Liver (tissue), 9 donors: ENCODE measurements around the gene C2CD2. TPM values are rescaled to one million over a fixed set of nuclear protein-coding genes. Genes with fewer than 3 reads are reported as not detected.
A peak's percentile ranks its signal among the peaks of the same experiment; 100 is the strongest.

ENCODE experiments used
- DNase-seq: peaks from one replicate; pipeline ENCODE4 v3.0.0-alpha.2; 2017; ENCODE audit warnings: low spot score
- H3K27ac ChIP-seq, 2 donors: one replicate each; pipeline ENCODE4 v1.7.0; 2013; ENCODE audit warnings: inconsistent platforms in 2 of 2, low read length in 2 of 2, control low read depth in 1 of 2, low read depth in 1 of 2, mild to moderate bottlenecking in 1 of 2
- H3K27me3 ChIP-seq, 4 donors: one replicate each; pipeline versions ENCODE4 v1.6.1 to v1.7.0; 2013; ENCODE audit warnings: low read length in 3 of 4, inconsistent platforms in 1 of 4, mild to moderate bottlenecking in 1 of 4, moderate library complexity in 1 of 4; ENCODE audit not compliant: control insufficient read depth in 4 of 4, insufficient read depth in 4 of 4
- H3K36me3 ChIP-seq, 4 donors: one replicate each; pipeline versions ENCODE4 v1.6.1 to v1.7.0; 2013; ENCODE audit warnings: low read length in 3 of 4, mild to moderate bottlenecking in 3 of 4, low read depth in 1 of 4, moderate library complexity in 1 of 4; ENCODE audit not compliant: control insufficient read depth in 4 of 4, insufficient read depth in 3 of 4
- H3K4me1 ChIP-seq, 4 donors: one replicate each; pipeline versions ENCODE4 v1.6.1 to v1.7.0; 2013; ENCODE audit warnings: low read length in 3 of 4, mild to moderate bottlenecking in 3 of 4, moderate library complexity in 1 of 4; ENCODE audit not compliant: control insufficient read depth in 4 of 4, insufficient read depth in 4 of 4
- H3K4me3 ChIP-seq, 3 donors: one replicate each; pipeline versions ENCODE4 v1.6.1 to v1.7.0; 2013; ENCODE audit warnings: low read length in 3 of 3, control low read depth in 1 of 3, low read depth in 1 of 3, mild to moderate bottlenecking in 1 of 3
- H3K9ac ChIP-seq, 2 donors: one replicate each; pipeline ENCODE4 v1.7.0; 2013; ENCODE audit warnings: low read length in 2 of 2, mild to moderate bottlenecking in 2 of 2, moderate library complexity in 2 of 2, control low read depth in 1 of 2, low read depth in 1 of 2
- H3K9me3 ChIP-seq, 4 donors: one replicate each; pipeline versions ENCODE4 v1.6.1 to v1.7.0; 2013; ENCODE audit warnings: low read length in 3 of 4; ENCODE audit not compliant: control insufficient read depth in 4 of 4
- CTCF ChIP-seq: fragments of 150-350 bp; IDR thresholded peaks from 2 replicates; pipeline ENCODE4 v1.5.1; 2017; ENCODE audit warnings: improper control_type of control experiment, low read depth, low read length; ENCODE audit not compliant: missing input control
- EGR1 ChIP-seq, 2 donors: IDR thresholded peaks; 2 replicates each; pipeline ENCODE4 v1.6.1; 2016 to 2018; ENCODE audit warnings: antibody characterized with exemption in 2 of 2, low read depth in 2 of 2
- FOXA1 ChIP-seq: IDR thresholded peaks from 2 replicates; pipeline ENCODE4 v1.6.1; 2016; ENCODE audit warnings: antibody characterized with exemption
- FOXA2 ChIP-seq: IDR thresholded peaks from 2 replicates; pipeline ENCODE4 v1.6.1; 2016; ENCODE audit warnings: antibody characterized with exemption
- GABPA ChIP-seq, 2 donors: IDR thresholded peaks in 1 of 2; conservative IDR thresholded peaks in 1 of 2; 2 replicates each; pipeline ENCODE4 v1.6.1; 2016; ENCODE audit warnings: antibody characterized with exemption in 2 of 2, mild to moderate bottlenecking in 1 of 2, moderate library complexity in 1 of 2
- HNF4A ChIP-seq, 2 donors: conservative IDR thresholded peaks; 2 replicates each; pipeline ENCODE4 v1.6.1; 2016; ENCODE audit warnings: antibody characterized with exemption in 2 of 2, mild to moderate bottlenecking in 2 of 2
- HNF4G ChIP-seq: IDR thresholded peaks from 2 replicates; pipeline ENCODE4 v1.6.1; 2016; ENCODE audit warnings: antibody characterized with exemption
- JUND ChIP-seq, 2 donors: IDR thresholded peaks; 2 replicates each; pipeline ENCODE4 v1.6.1; 2016; ENCODE audit warnings: antibody characterized with exemption in 2 of 2
- MAX ChIP-seq: IDR thresholded peaks from 2 replicates; pipeline ENCODE4 v1.6.1; 2016; ENCODE audit warnings: antibody characterized with exemption
- NR2F2 ChIP-seq: IDR thresholded peaks from 2 replicates; pipeline ENCODE4 v1.6.1; 2016; ENCODE audit warnings: antibody characterized with exemption
- RAD21 ChIP-seq, 2 donors: IDR thresholded peaks; 2 replicates each; pipeline ENCODE4 v1.6.1; 2016; ENCODE audit warnings: antibody characterized with exemption in 2 of 2, mild to moderate bottlenecking in 2 of 2
- REST ChIP-seq: IDR thresholded peaks from 2 replicates; pipeline ENCODE4 v1.6.1; 2016; ENCODE audit warnings: antibody characterized with exemption, mild to moderate bottlenecking
- RXRA ChIP-seq, 2 donors: IDR thresholded peaks; 2 replicates each; pipeline ENCODE4 v1.6.1; 2017 to 2018; ENCODE audit warnings: antibody characterized with exemption in 2 of 2, mild to moderate bottlenecking in 1 of 2
- SP1 ChIP-seq: IDR thresholded peaks from 2 replicates; pipeline ENCODE4 v1.6.1; 2018; ENCODE audit warnings: antibody characterized with exemption, mild to moderate bottlenecking
- TAF1 ChIP-seq: conservative IDR thresholded peaks from 2 replicates; pipeline ENCODE4 v1.6.1; 2016; ENCODE audit warnings: antibody characterized with exemption, mild to moderate bottlenecking
- YY1 ChIP-seq: IDR thresholded peaks from 2 replicates; pipeline ENCODE4 v1.6.1; 2016; ENCODE audit warnings: antibody characterized with exemption, mild to moderate bottlenecking
- WGBS: extraction: QIAGEN DNeasy Blood & Tissue Kit; methylation state at CpG from one replicate; pipeline ENCODE4 v1.1.7; 2013; 5-methylcytosine and 5-hydroxymethylcytosine counted together
- polyA plus RNA-seq, 2 donors: library from polyadenylated mRNA; stranded (reverse) in 1 of 2; unstranded in 1 of 2; fragments of 200-250 nt in 1 of 2; fragments of >200 nt in 1 of 2; fragmentation: Nextera tagmentation in 1 of 2; extraction: Ambion mirVana in 1 of 2; gene quantifications; one replicate each; pipeline versions ENCODE4 v1.2.1 to v1.2.3, GENCODE V29; 2013 to 2015
- total RNA-seq, 2 donors: library from RNA; depleted of rRNA; stranded (reverse); fragments of >200 nt; gene quantifications; one replicate each; pipeline ENCODE4 v1.2.3, GENCODE V29; 2014
- TF ChIP-seq, protein P1 (sequence below): IDR thresholded peaks from 2 replicates; pipeline ENCODE4 v1.6.1; 2016; ENCODE audit warnings: antibody characterized with exemption
- TF ChIP-seq, protein P2 (sequence below): IDR thresholded peaks from 2 replicates; pipeline ENCODE4 v1.6.1; 2016; ENCODE audit warnings: antibody characterized with exemption
- donor health status: healthy.
- donor health status: healthy.
- donor health status: healthy.
- donor health status: healthy.
- donor health status: healthy.

C2CD2 gene
- total and polyA plus RNA-seq, 4 donors: 2.9 to 17.9 (median 6.0) TPM

GRCh38 chr21:41957991-41958766 lies 4.4 kb upstream of the C2CD2 start:
- Histone ChIP-seq H3K4me3 (no peak overlapping the region), H3K4me1 (peaks cover 0 to 6% (median 3%) of the 10 kb centered on the region in 4 donors), H3K36me3 (no peaks in the 10 kb centered on the region), H3K9ac (no peak overlapping the region), H3K27ac (peak overlapping the region in 1 of 2 donors; percentile 2), H3K9me3 (no peaks in the 10 kb centered on the region), H3K27me3 (no peaks in the 10 kb centered on the region)
- TF ChIP-seq EGR1 (IDR thresholded peaks at IDR 0.05; ENCODE audit: low read depth in 2 of 2): no peak
- TF ChIP-seq RAD21 (IDR thresholded peaks at IDR 0.05): peak; percentile 61 to 64
- peak in 1 of 2 donors; percentile 64 for TF ChIP-seq HNF4A (conservative IDR thresholded peaks at IDR 0.05)
- TF ChIP-seq GABPA (IDR thresholded peaks at IDR 0.05 in 1 of 2, conservative IDR thresholded peaks at IDR 0.05 in 1 of 2): no peak
- TF ChIP-seq FOXA1: no peak
- no peak for TF ChIP-seq YY1
- TF ChIP-seq JUND (IDR thresholded peaks at IDR 0.05): peak in 1 of 2 donors; percentile 28
- peak; percentile 30 for TF ChIP-seq SP1
- TF ChIP-seq, protein P1, sequence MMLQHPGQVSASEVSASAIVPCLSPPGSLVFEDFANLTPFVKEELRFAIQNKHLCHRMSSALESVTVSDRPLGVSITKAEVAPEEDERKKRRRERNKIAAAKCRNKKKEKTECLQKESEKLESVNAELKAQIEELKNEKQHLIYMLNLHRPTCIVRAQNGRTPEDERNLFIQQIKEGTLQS: no peak
- TF ChIP-seq REST: no peak
- TF ChIP-seq MAX: no peak
- peak; percentile 35 for TF ChIP-seq CTCF
- no peak for TF ChIP-seq FOXA2
- TF ChIP-seq HNF4G: no peak
- TF ChIP-seq RXRA (IDR thresholded peaks at IDR 0.05): peak; percentile 41 to 56
- TF ChIP-seq NR2F2: peak; percentile 88
- TF ChIP-seq TAF1: no peak
- TF ChIP-seq, protein P2, sequence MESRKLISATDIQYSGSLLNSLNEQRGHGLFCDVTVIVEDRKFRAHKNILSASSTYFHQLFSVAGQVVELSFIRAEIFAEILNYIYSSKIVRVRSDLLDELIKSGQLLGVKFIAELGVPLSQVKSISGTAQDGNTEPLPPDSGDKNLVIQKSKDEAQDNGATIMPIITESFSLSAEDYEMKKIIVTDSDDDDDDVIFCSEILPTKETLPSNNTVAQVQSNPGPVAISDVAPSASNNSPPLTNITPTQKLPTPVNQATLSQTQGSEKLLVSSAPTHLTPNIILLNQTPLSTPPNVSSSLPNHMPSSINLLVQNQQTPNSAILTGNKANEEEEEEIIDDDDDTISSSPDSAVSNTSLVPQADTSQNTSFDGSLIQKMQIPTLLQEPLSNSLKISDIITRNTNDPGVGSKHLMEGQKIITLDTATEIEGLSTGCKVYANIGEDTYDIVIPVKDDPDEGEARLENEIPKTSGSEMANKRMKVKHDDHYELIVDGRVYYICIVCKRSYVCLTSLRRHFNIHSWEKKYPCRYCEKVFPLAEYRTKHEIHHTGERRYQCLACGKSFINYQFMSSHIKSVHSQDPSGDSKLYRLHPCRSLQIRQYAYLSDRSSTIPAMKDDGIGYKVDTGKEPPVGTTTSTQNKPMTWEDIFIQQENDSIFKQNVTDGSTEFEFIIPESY: no peak
- 46% methylated on average over 24 of the region's 24 CpGs for WGBS
- peak; percentile 55 for DNase-seq
